Measurements from ENCODE around the gene SLC6A6.

Gene SLC6A6

DNA sequence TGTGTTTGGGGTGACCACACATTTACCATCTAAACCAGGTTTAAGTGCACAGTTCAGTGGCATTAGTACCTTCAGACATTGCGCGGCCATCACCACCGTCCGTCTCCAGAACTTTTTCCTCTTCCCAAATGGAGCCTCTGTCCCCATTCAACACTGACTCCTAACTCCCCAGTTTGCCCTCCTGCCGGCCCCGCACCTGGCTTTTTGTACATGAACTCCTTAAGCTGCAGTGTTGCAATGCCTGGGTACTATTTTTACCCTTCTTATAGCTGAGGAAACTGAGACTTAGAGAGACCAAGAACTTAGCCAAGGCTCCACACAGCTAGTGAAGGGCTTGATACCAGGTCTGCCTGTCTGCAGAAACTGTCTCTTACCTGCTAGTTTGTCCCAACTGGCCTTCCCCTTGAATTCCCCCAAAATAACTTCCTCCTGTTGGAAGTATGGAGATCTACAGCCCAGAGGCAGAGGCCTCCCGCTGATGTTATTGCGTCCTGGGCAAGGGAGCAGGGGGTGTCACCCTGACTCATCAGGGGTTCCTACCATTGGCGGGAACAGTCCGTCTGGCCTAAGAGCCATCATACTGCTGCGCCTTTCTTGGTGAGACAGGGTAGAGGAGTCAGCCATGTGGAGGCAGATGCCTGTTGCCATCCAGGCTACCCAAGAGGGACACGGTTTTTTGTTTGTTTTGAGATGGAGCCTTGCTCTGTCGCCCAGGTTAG, 72.1 kb downstream of the SLC6A6 start:
- TF ChIP-seq CTCF (IDR thresholded peaks at IDR 0.05; ENCODE audit: low read depth, low read length, missing control alignments) = no peak
- in situ Hi-C loops (cut with HindIII; ENCODE audit: low sequenced_read_pairs) = loop anchor here (5.0 to 25.0 kb wide), 2 partner anchors 87 to 187 kb away; no protein-coding TSS in a partner anchor
- no peak for DNase-seq (ENCODE audit: low read depth)
- no peak overlapping the region for H3K4me3 ChIP-seq (ENCODE audit: low read depth, low read length)

DNA sequence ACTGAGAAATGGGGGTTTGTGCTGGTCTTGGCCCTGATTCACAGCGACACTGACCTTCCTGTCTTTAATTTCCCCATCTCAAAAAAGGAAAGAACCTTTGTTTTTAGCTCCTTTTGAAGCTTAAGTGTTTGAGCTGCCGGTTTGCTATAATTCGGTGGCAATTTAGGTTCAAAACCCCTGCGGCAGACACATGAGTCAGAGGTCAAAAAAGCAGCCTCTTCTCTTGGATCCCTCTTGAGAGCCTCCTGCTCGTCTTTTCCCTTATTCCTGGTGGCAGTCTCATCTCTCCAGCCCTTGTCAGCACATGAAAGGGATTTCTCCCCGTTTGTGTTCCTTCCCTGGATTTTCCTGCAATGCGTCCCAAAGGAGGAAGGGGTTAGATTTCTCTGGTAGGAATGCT, 73.2 kb downstream of the SLC6A6 start:
- no peak for DNase-seq (ENCODE audit: low read depth)
- in situ Hi-C loops (cut with HindIII; ENCODE audit: low sequenced_read_pairs) = loop anchor here (5.0 kb wide), 1 partner anchor 88 kb away; no protein-coding TSS in a partner anchor
- no peak overlapping the region for H3K4me3 ChIP-seq (ENCODE audit: low read depth, low read length)
- no peak for TF ChIP-seq CTCF (IDR thresholded peaks at IDR 0.05; ENCODE audit: low read depth, low read length, missing control alignments)

GRCh38 chr3:14476583-14477265, 74.3 kb downstream of the SLC6A6 start:
- in situ Hi-C loops (cut with HindIII; ENCODE audit: low sequenced_read_pairs) = loop anchor here (5.0 kb wide), 1 partner anchor 89 kb away; no protein-coding TSS in a partner anchor
- no peak overlapping the region for H3K4me3 ChIP-seq (ENCODE audit: low read depth, low read length)
- no peak for DNase-seq (ENCODE audit: low read depth)
- TF ChIP-seq CTCF (IDR thresholded peaks at IDR 0.05; ENCODE audit: low read depth, low read length, missing control alignments) = no peak

GRCh38 chr3:14477311-14477935, 75.0 kb downstream of the SLC6A6 start:
- TF ChIP-seq CTCF (IDR thresholded peaks at IDR 0.05; ENCODE audit: low read depth, low read length, missing control alignments) = no peak
- no peak for DNase-seq (ENCODE audit: low read depth)
- in situ Hi-C loops (cut with HindIII; ENCODE audit: low sequenced_read_pairs) = loop anchor here (5.0 kb wide), 1 partner anchor 90 kb away; no protein-coding TSS in a partner anchor
- H3K4me3 ChIP-seq (ENCODE audit: low read depth, low read length) = no peak overlapping the region

- in situ Hi-C loops (cut with HindIII; ENCODE audit: low sequenced_read_pairs) = loop anchor here (5.0 kb wide), 1 partner anchor 92 kb away; no protein-coding TSS in a partner anchor
- no peak overlapping the region for H3K4me3 ChIP-seq (ENCODE audit: low read depth, low read length)
- DNase-seq (ENCODE audit: low read depth) = no peak
- TF ChIP-seq CTCF (IDR thresholded peaks at IDR 0.05; ENCODE audit: low read depth, low read length, missing control alignments) = no peak
Measured at GRCh38 chr3:14478956-14479550, 76.6 kb downstream of the SLC6A6 start.

DNA sequence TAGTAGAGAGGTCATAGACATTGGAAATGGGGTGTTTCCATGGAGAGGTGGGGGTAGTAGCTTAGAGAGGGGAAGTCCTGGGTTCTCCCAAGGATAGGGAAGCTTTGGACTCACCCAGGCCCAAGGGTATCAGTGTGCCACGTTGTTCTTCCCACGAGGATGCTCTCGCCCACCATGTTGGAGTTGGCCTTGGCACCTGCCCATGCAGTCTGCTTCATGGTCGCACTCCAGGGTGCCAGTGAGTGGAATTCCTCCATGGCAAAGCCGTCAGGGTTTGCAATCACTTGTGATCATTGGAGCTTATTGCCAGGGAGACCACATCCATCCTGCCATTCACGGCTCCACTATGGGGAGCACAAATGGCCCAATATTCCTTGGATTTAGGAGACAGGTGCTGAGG, 77.2 kb downstream of the SLC6A6 start:
- in situ Hi-C loops (cut with HindIII; ENCODE audit: low sequenced_read_pairs) = loop anchor here (5.0 kb wide), 1 partner anchor 92 kb away; no protein-coding TSS in a partner anchor
- DNase-seq (ENCODE audit: low read depth) = no peak
- TF ChIP-seq CTCF (IDR thresholded peaks at IDR 0.05; ENCODE audit: low read depth, low read length, missing control alignments) = no peak
- no peak overlapping the region for H3K4me3 ChIP-seq (ENCODE audit: low read depth, low read length)

Data from astrocyte of the cerebellum (primary cell).